GM19025 (cell line): ENCODE results near the gene RPS16.

Source experiments
- ATAC-seq: cut with Tn5 transposase; IDR thresholded peaks from one replicate; pipeline ENCODE4 v1.9.1; 2021; ENCODE audit warnings: mild to moderate bottlenecking, low read depth, moderate library complexity; ENCODE audit not compliant: unreplicated experiment

Gene RPS16

DNA sequence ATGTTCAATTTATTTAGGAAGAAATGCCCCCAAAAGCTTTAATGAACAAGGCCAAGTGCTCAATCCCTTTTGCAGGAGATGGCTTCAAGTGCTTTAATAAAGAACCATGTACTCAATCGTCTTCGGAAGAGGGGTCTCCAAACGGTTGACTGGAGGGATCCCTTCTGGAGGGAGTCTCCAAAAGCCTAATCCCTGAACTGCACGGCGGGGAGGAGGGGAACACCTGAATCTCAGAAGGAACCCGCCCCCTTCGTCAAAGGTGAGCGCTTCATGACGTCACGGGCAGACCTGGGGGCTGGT, 45.3 kb downstream of the RPS16 start:
- ATAC-seq = no peak

DNA sequence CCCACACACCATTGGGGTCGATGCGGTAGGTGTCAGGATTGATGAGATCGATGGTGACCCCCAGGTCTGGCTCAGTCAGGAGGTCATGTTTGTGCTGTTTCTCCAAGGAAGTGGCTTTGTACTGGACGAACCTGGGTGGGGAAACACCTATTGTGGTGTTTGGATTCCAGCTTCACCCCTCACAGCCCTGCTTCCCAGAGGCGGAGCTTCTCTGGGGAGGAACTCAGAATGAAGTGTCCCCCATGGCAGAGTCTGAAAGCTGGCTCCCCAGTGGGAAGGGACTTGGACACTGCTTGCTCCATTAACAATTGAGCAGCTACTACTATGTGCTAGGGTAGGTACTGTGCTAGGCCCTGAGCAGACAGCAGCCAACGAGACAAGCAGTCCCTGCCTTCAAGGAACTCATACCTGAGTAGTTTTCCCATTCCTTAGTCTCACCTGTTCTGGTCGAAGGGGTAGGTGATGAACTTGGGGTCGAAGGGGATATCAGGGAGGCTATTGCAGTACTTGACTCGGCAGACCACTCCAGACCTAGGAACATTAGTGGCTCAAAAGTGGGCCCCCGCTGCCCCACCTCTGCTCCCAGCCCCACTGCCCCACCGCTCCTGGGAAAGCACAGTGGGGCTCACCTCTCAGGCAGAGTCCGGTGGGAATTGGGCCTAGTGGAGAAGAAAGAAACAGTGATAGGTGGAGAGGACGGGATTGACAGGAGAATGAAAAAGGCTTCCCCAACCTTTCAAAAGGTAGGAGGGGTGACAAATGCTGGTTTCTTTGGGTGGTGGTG, 45.9 kb downstream of the RPS16 start:
- ATAC-seq = no peak

DNA sequence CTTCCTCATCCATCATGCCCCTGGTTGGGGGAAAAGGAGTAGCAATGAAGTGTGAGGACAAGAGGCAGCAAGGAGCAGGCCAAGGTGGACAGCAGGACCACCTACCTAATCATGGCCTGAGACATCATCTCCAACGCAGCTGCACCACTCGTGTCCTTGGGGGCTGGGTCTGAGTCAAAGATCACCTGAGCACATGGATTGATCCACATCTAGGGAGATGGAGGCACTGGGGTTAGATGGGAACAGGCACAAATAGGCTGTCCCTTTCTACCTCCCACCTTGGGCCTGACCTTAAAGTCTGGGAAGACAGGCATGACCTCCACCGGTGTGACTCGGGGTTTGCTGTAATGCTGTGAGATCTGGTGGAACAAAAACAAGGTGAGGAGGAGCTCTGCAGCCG, 47.1 kb downstream of the RPS16 start:
- no peak for ATAC-seq

DNA sequence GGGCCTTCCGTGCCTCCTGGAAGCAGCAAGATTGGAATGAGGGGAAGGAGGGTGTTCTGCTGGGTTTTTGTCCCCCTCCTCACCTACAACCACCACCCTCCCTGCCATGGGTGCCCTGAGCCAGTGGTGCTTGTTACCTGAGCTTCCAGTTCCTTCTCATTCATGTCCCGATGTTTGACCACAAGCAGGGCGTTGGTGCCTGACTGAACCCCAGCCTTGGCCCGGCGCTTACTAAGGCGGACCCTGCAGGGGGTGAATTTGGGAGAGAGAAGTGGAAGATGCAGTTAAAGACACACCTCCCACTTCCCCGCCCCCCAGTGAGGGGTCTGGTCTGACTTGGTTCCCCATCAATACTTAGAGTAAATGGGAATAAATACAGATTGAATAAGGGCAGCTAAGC, 49.2 kb downstream of the RPS16 start:
- no peak for ATAC-seq

DNA sequence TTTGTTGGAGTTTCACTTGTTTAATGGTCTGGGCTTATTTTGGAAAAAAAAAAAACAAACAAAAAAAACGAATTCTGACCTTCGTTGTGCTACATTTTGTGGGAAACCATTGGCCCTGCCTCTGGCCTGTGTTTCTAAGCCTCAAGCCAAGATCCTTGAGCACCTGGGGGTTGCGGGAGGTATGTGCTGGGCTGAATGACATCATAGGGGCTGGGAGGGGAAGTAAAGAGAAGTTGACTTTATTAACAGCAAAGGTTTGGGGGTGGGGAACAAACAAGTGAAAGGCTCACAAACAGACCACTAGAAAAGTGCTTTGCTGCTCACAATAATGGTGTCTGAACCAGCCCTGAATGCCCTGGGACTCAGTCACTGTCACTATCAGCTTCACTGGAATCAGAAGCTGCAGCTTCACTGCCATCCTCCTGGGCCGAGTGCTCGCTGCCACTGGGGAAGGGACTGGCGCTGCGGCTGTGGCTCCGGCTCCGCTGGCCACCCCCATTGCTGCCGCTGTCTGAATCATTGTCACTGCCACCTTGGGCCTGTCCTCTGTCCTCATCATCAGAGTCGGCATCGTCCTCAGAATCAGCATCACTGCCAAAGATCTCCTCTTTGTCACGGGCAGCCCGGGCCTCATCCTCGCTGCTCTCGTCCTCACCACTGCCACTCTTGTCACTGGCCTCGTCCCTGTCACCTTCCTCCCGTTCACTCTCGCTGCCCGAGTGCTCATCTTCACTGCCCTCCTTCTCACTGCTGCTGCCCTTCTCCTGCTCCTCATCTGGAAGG, 49.9 kb downstream of the RPS16 start:
- no peak for ATAC-seq

DNA sequence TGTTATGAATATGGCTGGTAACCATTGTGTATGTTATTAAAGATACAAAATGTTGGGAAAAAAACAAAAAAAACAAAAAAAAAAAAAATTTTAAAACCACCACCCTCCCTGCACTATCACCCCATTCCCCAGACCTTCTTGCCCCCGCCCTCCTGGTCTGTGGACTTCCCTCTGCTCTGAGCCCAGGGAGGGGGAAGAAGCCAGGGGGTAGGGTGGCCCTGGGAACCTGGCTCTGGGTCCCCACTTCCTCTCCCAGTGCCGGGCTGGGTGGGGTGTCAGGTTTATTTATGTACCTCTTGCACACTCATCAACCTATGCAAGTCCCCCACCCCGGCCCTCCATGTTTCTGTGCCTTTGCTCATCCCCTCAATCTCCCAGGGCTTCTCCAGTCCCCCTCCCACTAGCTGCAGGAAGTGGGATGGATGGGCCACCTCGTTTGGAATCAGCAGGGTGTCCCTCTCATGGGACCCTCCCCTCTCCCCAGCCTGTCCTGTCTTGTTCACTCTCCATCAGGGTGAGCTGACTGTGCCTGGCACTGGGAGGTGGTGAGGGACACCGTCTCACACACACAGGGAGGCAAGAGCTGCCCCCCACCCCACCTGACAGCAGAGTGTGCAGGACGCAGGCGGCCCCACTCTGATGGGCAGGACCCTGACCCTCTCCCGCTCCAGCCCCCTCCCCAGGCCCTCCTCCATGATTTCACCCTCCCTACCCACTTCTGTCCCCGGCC, 50.7 kb downstream of the RPS16 start:
- ATAC-seq = no peak
